ENCODE results near the gene FAM83G.

DNA sequence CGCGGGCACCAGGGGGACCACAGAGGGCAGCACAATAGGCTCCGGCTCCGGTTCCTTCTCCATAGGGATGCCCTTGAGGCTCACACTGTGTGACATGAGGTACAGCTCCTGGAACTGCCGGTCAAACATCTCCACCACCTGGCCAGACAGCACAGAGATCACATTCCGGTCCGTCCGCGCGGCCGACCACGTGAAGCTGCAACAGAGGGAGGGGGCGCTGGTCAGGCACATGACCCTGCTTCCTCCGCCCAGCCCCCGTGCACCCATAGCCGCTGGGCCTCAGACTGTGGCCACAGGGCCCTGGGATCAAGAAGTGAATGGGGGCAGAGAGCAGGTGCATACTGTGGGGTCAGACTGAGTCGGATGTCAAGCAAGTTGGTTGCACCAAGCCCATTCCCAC lies 25.9 kb downstream of the FAM83G start:
- TF ChIP-seq CTCF (IDR thresholded peaks at IDR 0.05) (no peak), POLR2A (IDR thresholded peaks at IDR 0.05) (no peak)
